Subcutaneous adipose tissue (tissue), 4 donors: Measurements from ENCODE around the gene LMAN2L. TPM values are rescaled to one million over a fixed set of nuclear protein-coding genes. Genes with fewer than 3 reads are reported as not detected.

Source experiments
- CTCF ChIP-seq: fragments of 450-650 bp; IDR thresholded peaks from one replicate; pipeline ENCODE4 v1.5.1; 2016; ENCODE audit warnings: low read depth, mild to moderate bottlenecking, control low read depth, antibody characterized with exemption, moderate library complexity
- total RNA-seq, 4 donors: library from RNA; depleted of rRNA; stranded (reverse); fragments of >200 nt; gene quantifications; one replicate each; pipeline ENCODE4 v1.1.0, GENCODE V29; 2016

Gene LMAN2L
- total RNA-seq, 4 donors from 2014 or later = 14.6 to 18.1 (median 16.7) TPM

- TF ChIP-seq CTCF = no peak
Observed at GRCh38 chr2:96759548-96759947, 19.7 kb upstream of the LMAN2L start.

- no peak for TF ChIP-seq CTCF
Observed at GRCh38 chr2:96758987-96759386, 19.1 kb upstream of the LMAN2L start.

GRCh38 chr2:96757477-96757860 is 17.6 kb upstream of the LMAN2L start:
- no peak for TF ChIP-seq CTCF

GRCh38 chr2:96756788-96757476 is 17.1 kb upstream of the LMAN2L start:
- no peak for TF ChIP-seq CTCF

- TF ChIP-seq CTCF = no peak
Observed at GRCh38 chr2:96754317-96754716, 14.5 kb upstream of the LMAN2L start.

- TF ChIP-seq CTCF = no peak
Observed at GRCh38 chr2:96753661-96754282, 13.9 kb upstream of the LMAN2L start.

- TF ChIP-seq CTCF = no peak
Observed at GRCh38 chr2:96751800-96752199, 11.9 kb upstream of the LMAN2L start.
